SK-N-SH treated with all-trans-retinoic acid at 6 μM for 48 hours (cell line): ENCODE measurements around the gene KRTAP10-3.

Source experiments
- ATAC-seq: fragments of 200-7000 bp; cut with Tn5 transposase; 3 replicates; pipeline ENCODE4 v1.9.1; 2020; ENCODE audit warnings: mild to moderate bottlenecking, moderate library complexity
- ARNTL ChIP-seq: fragments of 450-650 bp; formaldehyde crosslinking; IDR thresholded peaks from 2 replicates; pipeline ENCODE4 v1.5.0; 2020; ENCODE audit warnings: low read depth, mild to moderate bottlenecking, moderate library complexity, borderline replicate concordance
- CREB5 ChIP-seq: fragments of 250-450 bp; sonication (Bioruptor Pico); IDR thresholded peaks from 2 replicates; pipeline ENCODE4 v1.5.1; 2020; ENCODE audit warnings: low read depth, mild to moderate bottlenecking, moderate library complexity
- CSDC2 ChIP-seq: fragments of 250-450 bp; sonication (Bioruptor Pico); IDR thresholded peaks from 2 replicates; pipeline ENCODE4 v1.5.0; 2020; ENCODE audit warnings: mild to moderate bottlenecking, moderate library complexity
- ESRRG ChIP-seq: fragments of 250-450 bp; sonication (Bioruptor Pico); IDR thresholded peaks from 2 replicates; pipeline ENCODE4 v1.6.1; 2021; ENCODE audit warnings: mild to moderate bottlenecking
- GLIS3 ChIP-seq: fragments of 250-450 bp; sonication (Bioruptor Pico); IDR thresholded peaks from 2 replicates; pipeline ENCODE4 v1.5.0; 2020; ENCODE audit warnings: mild to moderate bottlenecking, moderate library complexity
- ISL1 ChIP-seq: fragments of 250-450 bp; sonication (Bioruptor Pico); IDR thresholded peaks from 2 replicates; pipeline ENCODE4 v2.1.2; 2022; ENCODE audit warnings: mild to moderate bottlenecking, moderate library complexity
- OSR1 ChIP-seq: fragments of 250-450 bp; sonication (Bioruptor Pico); IDR thresholded peaks from 2 replicates; pipeline ENCODE4 v1.8.0; 2022; ENCODE audit warnings: moderate library complexity, mild to moderate bottlenecking, inconsistent platforms
- POU6F1 ChIP-seq: fragments of 250-450 bp; sonication (Bioruptor Pico); IDR thresholded peaks from 2 replicates; pipeline ENCODE4 v1.8.0; 2021; ENCODE audit warnings: low read depth, mild to moderate bottlenecking, moderate library complexity, borderline replicate concordance
- PPARA ChIP-seq: fragments of 250-450 bp; sonication (Bioruptor Pico); IDR thresholded peaks from 2 replicates; pipeline ENCODE4 v1.5.0; 2020; ENCODE audit warnings: mild to moderate bottlenecking, borderline replicate concordance
- RARB ChIP-seq: fragments of 250-450 bp; sonication (Bioruptor Pico); IDR thresholded peaks from 2 replicates; pipeline ENCODE4 v1.8.0; 2021; ENCODE audit warnings: mild to moderate bottlenecking, moderate library complexity
- SNAI2 ChIP-seq: fragments of 250-450 bp; sonication (Bioruptor Pico); IDR thresholded peaks from 2 replicates; pipeline ENCODE4 v1.5.0; 2020; ENCODE audit warnings: mild to moderate bottlenecking, moderate library complexity
- TCF4 ChIP-seq: fragments of 250-450 bp; sonication (Bioruptor Pico); IDR thresholded peaks from 2 replicates; pipeline ENCODE4 v1.8.0; 2021; ENCODE audit warnings: mild to moderate bottlenecking, moderate library complexity, borderline replicate concordance
- TOX ChIP-seq: fragments of 250-450 bp; sonication (Bioruptor Pico); IDR thresholded peaks from 2 replicates; pipeline ENCODE4 v1.8.0; 2021; ENCODE audit warnings: mild to moderate bottlenecking, moderate library complexity, borderline replicate concordance
- ZC3H10 ChIP-seq: fragments of 250-450 bp; sonication (Bioruptor Pico); IDR thresholded peaks from 2 replicates; pipeline ENCODE4 v1.5.1; 2021; ENCODE audit warnings: mild to moderate bottlenecking, moderate library complexity
- ZFP3 ChIP-seq: fragments of 250-450 bp; sonication (Bioruptor Pico); IDR thresholded peaks from 2 replicates; pipeline ENCODE4 v1.5.0; 2020; ENCODE audit warnings: mild to moderate bottlenecking, moderate library complexity
- ZNF565 ChIP-seq: fragments of 450-650 bp; formaldehyde crosslinking; conservative IDR thresholded peaks from 2 replicates; pipeline ENCODE4 v1.5.0; 2020; ENCODE audit warnings: low read depth, mild to moderate bottlenecking, moderate library complexity
- ZNF70 ChIP-seq: fragments of 450-650 bp; formaldehyde crosslinking; IDR thresholded peaks from 2 replicates; pipeline ENCODE4 v1.5.0; 2020; ENCODE audit warnings: mild to moderate bottlenecking, moderate library complexity
- ZNF8 ChIP-seq: fragments of 450-650 bp; formaldehyde crosslinking; IDR thresholded peaks from 2 replicates; pipeline ENCODE4 v1.5.0; 2020; ENCODE audit warnings: mild to moderate bottlenecking, moderate library complexity
- TF ChIP-seq, protein P1 (sequence below): fragments of 250-450 bp; sonication (Bioruptor Pico); IDR thresholded peaks from 2 replicates; pipeline ENCODE4 v1.8.0; 2020; ENCODE audit warnings: mild to moderate bottlenecking, moderate library complexity, borderline replicate concordance
- TF ChIP-seq, protein P2 (sequence below): fragments of 250-450 bp; sonication (Bioruptor Pico); IDR thresholded peaks from 2 replicates; pipeline ENCODE4 v1.5.1; 2021; ENCODE audit warnings: mild to moderate bottlenecking, moderate library complexity

The KRTAP10-3 gene

GRCh38 chr21:44596068-44596725, 37.6 kb upstream of the KRTAP10-3 start:
- no peak for ATAC-seq

DNA sequence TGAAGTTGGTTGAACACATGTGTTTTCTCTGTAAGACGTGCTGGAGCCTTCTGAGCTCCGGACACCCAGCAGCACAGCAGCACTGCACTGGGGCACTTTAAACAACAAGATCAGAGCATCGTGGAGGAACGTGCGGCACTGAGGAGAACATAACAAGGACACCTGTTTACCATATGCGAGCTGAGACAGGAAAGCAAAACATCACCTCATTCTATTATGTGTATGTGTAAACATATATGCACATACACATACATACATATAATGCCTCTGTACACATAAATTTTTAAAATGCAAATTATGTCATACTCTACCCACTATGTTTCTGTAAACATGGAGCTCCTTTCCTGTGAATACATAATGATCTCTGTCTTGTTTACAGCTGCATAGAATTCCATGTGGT, 36.9 kb upstream of the KRTAP10-3 start:
- TF ChIP-seq ZC3H10 (CRISPR knock-in tag) = no peak
- TF ChIP-seq, protein P1, sequence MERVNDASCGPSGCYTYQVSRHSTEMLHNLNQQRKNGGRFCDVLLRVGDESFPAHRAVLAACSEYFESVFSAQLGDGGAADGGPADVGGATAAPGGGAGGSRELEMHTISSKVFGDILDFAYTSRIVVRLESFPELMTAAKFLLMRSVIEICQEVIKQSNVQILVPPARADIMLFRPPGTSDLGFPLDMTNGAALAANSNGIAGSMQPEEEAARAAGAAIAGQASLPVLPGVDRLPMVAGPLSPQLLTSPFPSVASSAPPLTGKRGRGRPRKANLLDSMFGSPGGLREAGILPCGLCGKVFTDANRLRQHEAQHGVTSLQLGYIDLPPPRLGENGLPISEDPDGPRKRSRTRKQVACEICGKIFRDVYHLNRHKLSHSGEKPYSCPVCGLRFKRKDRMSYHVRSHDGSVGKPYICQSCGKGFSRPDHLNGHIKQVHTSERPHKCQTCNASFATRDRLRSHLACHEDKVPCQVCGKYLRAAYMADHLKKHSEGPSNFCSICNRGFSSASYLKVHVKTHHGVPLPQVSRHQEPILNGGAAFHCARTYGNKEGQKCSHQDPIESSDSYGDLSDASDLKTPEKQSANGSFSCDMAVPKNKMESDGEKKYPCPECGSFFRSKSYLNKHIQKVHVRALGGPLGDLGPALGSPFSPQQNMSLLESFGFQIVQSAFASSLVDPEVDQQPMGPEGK = no peak
- no peak for TF ChIP-seq ZNF8 (CRISPR knock-in tag)
- no peak for TF ChIP-seq ISL1 (CRISPR knock-in tag)
- TF ChIP-seq ZNF565 (CRISPR knock-in tag) = no peak
- TF ChIP-seq ZFP3 (CRISPR knock-in tag) = no peak
- TF ChIP-seq ZNF70 (CRISPR knock-in tag) = no peak
- no peak for TF ChIP-seq SNAI2 (CRISPR knock-in tag)
- no peak for TF ChIP-seq POU6F1 (CRISPR knock-in tag)
- TF ChIP-seq, protein P2, sequence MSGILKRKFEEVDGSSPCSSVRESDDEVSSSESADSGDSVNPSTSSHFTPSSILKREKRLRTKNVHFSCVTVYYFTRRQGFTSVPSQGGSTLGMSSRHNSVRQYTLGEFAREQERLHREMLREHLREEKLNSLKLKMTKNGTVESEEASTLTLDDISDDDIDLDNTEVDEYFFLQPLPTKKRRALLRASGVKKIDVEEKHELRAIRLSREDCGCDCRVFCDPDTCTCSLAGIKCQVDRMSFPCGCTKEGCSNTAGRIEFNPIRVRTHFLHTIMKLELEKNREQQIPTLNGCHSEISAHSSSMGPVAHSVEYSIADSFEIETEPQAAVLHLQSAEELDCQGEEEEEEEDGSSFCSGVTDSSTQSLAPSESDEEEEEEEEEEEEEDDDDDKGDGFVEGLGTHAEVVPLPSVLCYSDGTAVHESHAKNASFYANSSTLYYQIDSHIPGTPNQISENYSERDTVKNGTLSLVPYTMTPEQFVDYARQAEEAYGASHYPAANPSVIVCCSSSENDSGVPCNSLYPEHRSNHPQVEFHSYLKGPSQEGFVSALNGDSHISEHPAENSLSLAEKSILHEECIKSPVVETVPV (CRISPR knock-in tag) = no peak
- no peak for TF ChIP-seq TCF4
- TF ChIP-seq RARB (CRISPR knock-in tag) = no peak
- no peak for TF ChIP-seq ARNTL
- TF ChIP-seq GLIS3 (CRISPR knock-in tag) = no peak
- TF ChIP-seq OSR1 (CRISPR knock-in tag) = no peak
- no peak for ATAC-seq

More at GRCh38 chr21:44596068-44596725, 37.6 kb upstream of the KRTAP10-3 start:
- TF ChIP-seq ZNF70 (CRISPR knock-in tag) (no peak), GLIS3 (CRISPR knock-in tag) (no peak), ZFP3 (CRISPR knock-in tag) (no peak), OSR1 (CRISPR knock-in tag) (no peak), SNAI2 (CRISPR knock-in tag) (no peak), ZNF565 (CRISPR knock-in tag) (no peak), ISL1 (CRISPR knock-in tag) (no peak), ARNTL (no peak), CREB5 (no peak), RARB (CRISPR knock-in tag) (no peak), ESRRG (CRISPR knock-in tag) (no peak), ZC3H10 (CRISPR knock-in tag) (no peak), CSDC2 (CRISPR knock-in tag) (no peak), TOX (CRISPR knock-in tag) (no peak), PPARA (CRISPR knock-in tag) (no peak), ZNF8 (CRISPR knock-in tag) (no peak), POU6F1 (CRISPR knock-in tag) (no peak)
- TF ChIP-seq, protein P2 (CRISPR knock-in tag) = no peak
- TF ChIP-seq, all 23 proteins: peak for 0
